Measurements from ENCODE around the gene SBK2.

The SBK2 gene

GRCh38 chr19:55516878-55517620, 19.9 kb downstream of the SBK2 start:
- no CpG with 5 or more reads among the region's 61 CpGs for WGBS, 2 donors (ENCODE audit: extremely low coverage in 2 of 2, insufficient read length in 2 of 2, insufficient replicate concordance in 1 of 2)
- Histone ChIP-seq H2BK5ac (ENCODE audit: low read length) (peak overlapping the region; percentile 95), H2AK5ac (ENCODE audit: low read depth, low read length) (peak overlapping the region; percentile 94), H4K8ac (ENCODE audit: low read depth, low read length) (peak overlapping the region; percentile 52), H3K9me3 (replicated peaks in 1 of 2; ENCODE audit: control insufficient read depth in 2 of 2, insufficient read depth in 1 of 2, low read depth in 1 of 2, low read length in 2 of 2) (peaks cover 0 to 5% of the 10 kb centered on the region in 2 donors), H4K91ac (ENCODE audit: low read depth, low read length, poor library complexity) (no peak overlapping the region), H3K4me1 (ENCODE audit: control insufficient read depth in 2 of 2, insufficient read depth in 1 of 2, low read depth in 1 of 2, low read length in 2 of 2) (peaks cover 2 to 5% of the 10 kb centered on the region in 2 donors), H2AFZ (ENCODE audit: low read length) (peak overlapping the region; percentile 82), H2BK12ac (ENCODE audit: low read length) (peak overlapping the region; percentile 30), H2BK120ac (ENCODE audit: low read depth, low read length) (peak overlapping the region; percentile 100), H3K27me3 (ENCODE audit: control insufficient read depth in 3 of 3, insufficient read depth in 3 of 3, low read depth in 1 of 3, low read length in 3 of 3) (no peaks in the 10 kb centered on the region), H3K4ac (ENCODE audit: low read length) (peak overlapping the region; percentile 53), H3K18ac (ENCODE audit: low read length) (peak overlapping the region; percentile 96), H3K4me2 (ENCODE audit: insufficient read depth, low read length, poor library complexity, severe bottlenecking) (peak overlapping the region; percentile 77), H3K9ac (ENCODE audit: low read depth, low read length, poor library complexity) (peak overlapping the region; percentile 77), H3K27ac (replicated peaks; ENCODE audit: low read length) (no peak overlapping the region), H3K23ac (ENCODE audit: low read depth, low read length, poor library complexity) (peak overlapping the region; percentile 80), H3K79me1 (ENCODE audit: low read depth, low read length) (no peaks in the 10 kb centered on the region), H3K14ac (ENCODE audit: low read length) (no peak overlapping the region), H3K36me3 (replicated peaks in 1 of 2; ENCODE audit: control insufficient read depth in 2 of 2, insufficient read depth in 2 of 2, low read length in 2 of 2) (no peaks in the 10 kb centered on the region), H2BK15ac (ENCODE audit: low read length) (peak overlapping the region; percentile 98), H3K4me3 (ENCODE audit: low read length in 2 of 2) (no peak overlapping the region)
- peak; percentile 90 for DNase-seq (ENCODE audit: low spot score)

DNA sequence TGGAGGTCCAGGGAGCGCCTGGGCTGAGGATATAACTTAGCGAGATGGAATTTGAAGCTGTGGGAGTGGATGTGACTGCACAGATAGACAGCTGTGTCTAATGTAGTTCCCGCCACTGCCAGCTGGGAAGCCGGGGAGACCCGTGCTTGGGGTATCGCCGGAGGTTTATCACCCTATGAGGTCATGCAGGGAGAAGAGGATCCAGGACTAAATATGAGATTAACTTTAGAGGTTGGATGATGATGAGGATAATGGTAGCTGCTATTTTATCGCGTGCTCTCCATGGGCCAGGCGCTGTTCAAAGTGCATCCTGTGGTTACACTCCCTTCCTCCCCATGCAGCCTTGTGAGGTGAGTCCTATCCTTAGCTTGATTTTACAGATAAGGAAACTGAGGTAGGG, 28.8 kb downstream of the SBK2 start:
- Histone ChIP-seq H3K14ac (ENCODE audit: low read length) (no peak overlapping the region), H3K27ac (replicated peaks; ENCODE audit: low read length) (no peak overlapping the region), H4K91ac (ENCODE audit: low read depth, low read length, poor library complexity) (no peak overlapping the region), H3K4me3 (ENCODE audit: low read length in 2 of 2) (no peak overlapping the region), H2AK5ac (ENCODE audit: low read depth, low read length) (no peak overlapping the region), H2BK120ac (ENCODE audit: low read depth, low read length) (no peak overlapping the region), H3K27me3 (ENCODE audit: control insufficient read depth in 3 of 3, insufficient read depth in 3 of 3, low read depth in 1 of 3, low read length in 3 of 3) (peaks cover 0 to 5% (median 2%) of the 10 kb centered on the region in 3 experiments), H3K79me1 (ENCODE audit: low read depth, low read length) (no peaks in the 10 kb centered on the region), H3K4me2 (ENCODE audit: insufficient read depth, low read length, poor library complexity, severe bottlenecking) (no peak overlapping the region), H2BK5ac (ENCODE audit: low read length) (no peak overlapping the region), H3K9ac (ENCODE audit: low read depth, low read length, poor library complexity) (no peak overlapping the region), H3K4ac (ENCODE audit: low read length) (no peak overlapping the region), H3K36me3 (replicated peaks in 1 of 2; ENCODE audit: control insufficient read depth in 2 of 2, insufficient read depth in 2 of 2, low read length in 2 of 2) (no peaks in the 10 kb centered on the region), H3K4me1 (ENCODE audit: control insufficient read depth in 2 of 2, insufficient read depth in 1 of 2, low read depth in 1 of 2, low read length in 2 of 2) (peaks cover 0 to 7% of the 10 kb centered on the region in 2 donors), H3K18ac (ENCODE audit: low read length) (no peak overlapping the region), H3K23ac (ENCODE audit: low read depth, low read length, poor library complexity) (no peak overlapping the region), H2BK15ac (ENCODE audit: low read length) (no peak overlapping the region), H4K8ac (ENCODE audit: low read depth, low read length) (no peak overlapping the region), H3K9me3 (replicated peaks in 1 of 2; ENCODE audit: control insufficient read depth in 2 of 2, insufficient read depth in 1 of 2, low read depth in 1 of 2, low read length in 2 of 2) (peaks cover 4 to 7% of the 10 kb centered on the region in 2 donors), H2AFZ (ENCODE audit: low read length) (no peak overlapping the region), H2BK12ac (ENCODE audit: low read length) (no peak overlapping the region)
- no CpG with 5 or more reads among the region's 10 CpGs for WGBS, 2 donors (ENCODE audit: extremely low coverage in 2 of 2, insufficient read length in 2 of 2, insufficient replicate concordance in 1 of 2)
- no peak for DNase-seq (ENCODE audit: low spot score)

GRCh38 chr19:55504981-55505380, 32.0 kb downstream of the SBK2 start:
- H4K8ac ChIP-seq (ENCODE audit: low read depth, low read length), result no peak overlapping the region
- no peak overlapping the region for H2AK5ac ChIP-seq (ENCODE audit: low read depth, low read length)
- no peaks in the 10 kb centered on the region for H3K79me1 ChIP-seq (ENCODE audit: low read depth, low read length)
- H3K27ac ChIP-seq (replicated peaks; ENCODE audit: low read length), result no peak overlapping the region
- no CpG with 5 or more reads among the region's 11 CpGs for WGBS, 2 donors (ENCODE audit: extremely low coverage in 2 of 2, insufficient read length in 2 of 2, insufficient replicate concordance in 1 of 2)
- peaks cover 0 to 7% (median 2%) of the 10 kb centered on the region in 3 experiments for H3K27me3 ChIP-seq (ENCODE audit: control insufficient read depth in 3 of 3, insufficient read depth in 3 of 3, low read depth in 1 of 3, low read length in 3 of 3)
- H2BK120ac ChIP-seq (ENCODE audit: low read depth, low read length), result no peak overlapping the region
- no peak overlapping the region for H3K4ac ChIP-seq (ENCODE audit: low read length)
- H3K36me3 ChIP-seq (replicated peaks in 1 of 2; ENCODE audit: control insufficient read depth in 2 of 2, insufficient read depth in 2 of 2, low read length in 2 of 2), result no peaks in the 10 kb centered on the region
- DNase-seq (ENCODE audit: low spot score), result no peak
- H3K4me2 ChIP-seq (ENCODE audit: insufficient read depth, low read length, poor library complexity, severe bottlenecking), result no peak overlapping the region
- H3K4me1 ChIP-seq (ENCODE audit: control insufficient read depth in 2 of 2, insufficient read depth in 1 of 2, low read depth in 1 of 2, low read length in 2 of 2), result peaks cover 0 to 7% of the 10 kb centered on the region in 2 donors
- H3K23ac ChIP-seq (ENCODE audit: low read depth, low read length, poor library complexity), result no peak overlapping the region
- H3K18ac ChIP-seq (ENCODE audit: low read length), result no peak overlapping the region
- no peak overlapping the region for H2BK15ac ChIP-seq (ENCODE audit: low read length)
- no peak overlapping the region for H4K91ac ChIP-seq (ENCODE audit: low read depth, low read length, poor library complexity)
- H2AFZ ChIP-seq (ENCODE audit: low read length), result no peak overlapping the region
- H3K9ac ChIP-seq (ENCODE audit: low read depth, low read length, poor library complexity), result no peak overlapping the region
- H2BK5ac ChIP-seq (ENCODE audit: low read length), result no peak overlapping the region
- H3K9me3 ChIP-seq (replicated peaks in 1 of 2; ENCODE audit: control insufficient read depth in 2 of 2, insufficient read depth in 1 of 2, low read depth in 1 of 2, low read length in 2 of 2), result peaks cover 7 to 8% of the 10 kb centered on the region in 2 donors
- no peak overlapping the region for H3K14ac ChIP-seq (ENCODE audit: low read length)
- H3K4me3 ChIP-seq (ENCODE audit: low read length in 2 of 2), result no peak overlapping the region
- no peak overlapping the region for H2BK12ac ChIP-seq (ENCODE audit: low read length)

DNA sequence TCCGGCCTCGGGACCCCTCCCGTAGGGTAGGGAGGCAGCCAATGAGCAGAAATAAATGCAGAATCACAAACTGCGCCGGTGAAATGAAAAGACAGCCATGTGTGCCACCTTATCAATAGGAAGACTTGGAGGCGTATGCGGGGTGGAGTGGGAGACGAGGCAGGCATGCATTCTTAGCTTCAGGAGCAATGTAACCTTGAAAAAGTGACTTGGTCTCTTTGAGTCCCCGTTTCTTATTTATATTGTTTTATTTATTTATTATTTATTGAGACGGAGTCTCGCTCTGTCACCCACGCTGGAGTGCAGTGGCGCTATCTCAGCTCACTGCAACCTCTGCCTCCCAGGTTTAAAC, 32.7 kb downstream of the SBK2 start:
- Histone ChIP-seq H3K27me3 (ENCODE audit: control insufficient read depth in 3 of 3, insufficient read depth in 3 of 3, low read depth in 1 of 3, low read length in 3 of 3) (peaks cover 0 to 7% (median 2%) of the 10 kb centered on the region in 3 experiments), H2BK15ac (ENCODE audit: low read length) (no peak overlapping the region), H3K4me3 (ENCODE audit: low read length in 2 of 2) (no peak overlapping the region), H2AK5ac (ENCODE audit: low read depth, low read length) (no peak overlapping the region), H2BK120ac (ENCODE audit: low read depth, low read length) (no peak overlapping the region), H3K9me3 (replicated peaks in 1 of 2; ENCODE audit: control insufficient read depth in 2 of 2, insufficient read depth in 1 of 2, low read depth in 1 of 2, low read length in 2 of 2) (peaks cover 7 to 8% of the 10 kb centered on the region in 2 donors), H3K4me2 (ENCODE audit: insufficient read depth, low read length, poor library complexity, severe bottlenecking) (no peak overlapping the region), H3K14ac (ENCODE audit: low read length) (no peak overlapping the region), H4K91ac (ENCODE audit: low read depth, low read length, poor library complexity) (no peak overlapping the region), H3K27ac (replicated peaks; ENCODE audit: low read length) (no peak overlapping the region), H2BK12ac (ENCODE audit: low read length) (no peak overlapping the region), H3K36me3 (replicated peaks in 1 of 2; ENCODE audit: control insufficient read depth in 2 of 2, insufficient read depth in 2 of 2, low read length in 2 of 2) (no peaks in the 10 kb centered on the region), H3K9ac (ENCODE audit: low read depth, low read length, poor library complexity) (no peak overlapping the region), H2BK5ac (ENCODE audit: low read length) (no peak overlapping the region), H2AFZ (ENCODE audit: low read length) (peak overlapping the region; percentile 96), H3K4ac (ENCODE audit: low read length) (no peak overlapping the region), H4K8ac (ENCODE audit: low read depth, low read length) (no peak overlapping the region), H3K18ac (ENCODE audit: low read length) (no peak overlapping the region), H3K23ac (ENCODE audit: low read depth, low read length, poor library complexity) (no peak overlapping the region), H3K4me1 (ENCODE audit: control insufficient read depth in 2 of 2, insufficient read depth in 1 of 2, low read depth in 1 of 2, low read length in 2 of 2) (peaks cover 0 to 7% of the 10 kb centered on the region in 2 donors), H3K79me1 (ENCODE audit: low read depth, low read length) (no peaks in the 10 kb centered on the region)
- no peak for DNase-seq (ENCODE audit: low spot score)
- WGBS, 2 donors (ENCODE audit: extremely low coverage in 2 of 2, insufficient read length in 2 of 2, insufficient replicate concordance in 1 of 2), result no CpG with 5 or more reads among the region's 13 CpGs
